H1 (cell line): Measurements from ENCODE around the gene CCDC102A. TPM values are rescaled to one million over a fixed set of nuclear protein-coding genes. Genes with fewer than 3 reads are reported as not detected.

Experiments
- NRF1 ChIP-seq: IDR thresholded peaks from 2 replicates; pipeline ENCODE4 v1.6.1; 2011; ENCODE audit warnings: mild to moderate bottlenecking, low read depth, low read length, improper control_type of control experiment
- PHF8 ChIP-seq: fragments of 200-600 bp; sonication (generic); conservative IDR thresholded peaks from 2 replicates; pipeline ENCODE4 v1.7.1; 2012; ENCODE audit warnings: low read depth, mild to moderate bottlenecking, inconsistent platforms, low read length, moderate library complexity
- SIX5 ChIP-seq: IDR thresholded peaks from 2 replicates; pipeline ENCODE4 v1.6.1; 2011; ENCODE audit warnings: mild to moderate bottlenecking, low read depth, low read length
- TAF1 ChIP-seq: IDR thresholded peaks from 2 replicates; pipeline ENCODE4 v1.6.1; 2011; ENCODE audit warnings: mild to moderate bottlenecking, low read depth, low read length
- polyA plus RNA-seq, 7 experiments: library from polyadenylated mRNA; depleted of rRNA in 3 of 7; stranded (reverse) in 5 of 7; unstranded in 2 of 7; fragments of >200 nt in 5 of 7; fragments of 200-250 nt in 2 of 7; gene quantifications; 1 replicate in 5 of 7; 2 replicates in 1 of 7; 4 replicates in 1 of 7; pipeline versions ENCODE4 v1.2.1 to v1.2.3, GENCODE V29; 2011 to 2013; ENCODE audit warnings: missing spikeins in 2 of 7, mixed read lengths in 2 of 7
- total RNA-seq: library from RNA; stranded (reverse); fragmentation: NEBNext Ultra II Directional; extraction: Animal tissue kit (Norgen Biotek cat#: 25700); gene quantifications from 2 replicates; pipeline ENCODE4 v1.2.1, GENCODE V29; 2021

Gene CCDC102A
- total and polyA plus RNA-seq, 2 of the 8 experiments (the other 6 are each of a cell fraction or from before 2014, with no cell fraction given) = 4.0 to 7.5 TPM

- TF ChIP-seq SIX5 = no peak
- TF ChIP-seq NRF1 = no peak
- TF ChIP-seq TAF1 = no peak
- no peak for TF ChIP-seq PHF8
- TF ChIP-seq, all 59 proteins: peak for 0
These were observed 31.3 kb upstream of the CCDC102A start (continued) for GRCh38 chr16:57567691-57568090.
